Renal pelvis (tissue), 4 donors: ENCODE data around the gene THSD7A. TPM values are rescaled to one million over a fixed set of nuclear protein-coding genes. Genes with fewer than 3 reads are reported as not detected.
A peak's percentile ranks its signal among the peaks of the same experiment; 100 is the strongest.

ENCODE experiments used
- DNase-seq: peaks from one replicate; pipeline ENCODE4 v3.0.0-alpha.2; 2013
- polyA plus RNA-seq, 3 donors: library from polyadenylated mRNA; unstranded; fragments of 120-200 nt; gene quantifications; one replicate each; pipeline ENCODE4 v1.2.1, GENCODE V29; 2013; ENCODE audit not compliant: insufficient read length in 3 of 3

THSD7A gene
- polyA plus RNA-seq, 3 donors, result 51.9 to 82.9 (median 57.5) TPM

- no peak for DNase-seq
Measured at GRCh38 chr7:11412036-11412435, 420.0 kb downstream of the THSD7A start.

- no peak for DNase-seq
Measured at GRCh38 chr7:11410656-11411644, 421.0 kb downstream of the THSD7A start.

GRCh38 chr7:11404355-11404754 lies 427.6 kb downstream of the THSD7A start:
- DNase-seq, result no peak

GRCh38 chr7:11403781-11404180 lies 428.2 kb downstream of the THSD7A start:
- no peak for DNase-seq

- no peak for DNase-seq
Measured at GRCh38 chr7:11394438-11394837, 437.6 kb downstream of the THSD7A start.

GRCh38 chr7:11379641-11380040 lies 452.4 kb downstream of the THSD7A start:
- no peak for DNase-seq

GRCh38 chr7:11376529-11376928 lies 455.5 kb downstream of the THSD7A start:
- DNase-seq, result no peak

GRCh38 chr7:11374629-11375028 lies 457.4 kb downstream of the THSD7A start:
- no peak for DNase-seq

GRCh38 chr7:11373546-11374142 lies 458.4 kb downstream of the THSD7A start:
- no peak for DNase-seq

GRCh38 chr7:11369696-11370095 lies 462.3 kb downstream of the THSD7A start:
- no peak for DNase-seq

GRCh38 chr7:11366118-11366517 lies 465.9 kb downstream of the THSD7A start:
- no peak for DNase-seq

GRCh38 chr7:11358637-11359036 lies 473.4 kb downstream of the THSD7A start:
- no peak for DNase-seq

- peak; percentile 80 for DNase-seq
Measured at GRCh38 chr7:11355399-11356005, 476.5 kb downstream of the THSD7A start.

GRCh38 chr7:11346302-11346701 lies 485.7 kb downstream of the THSD7A start:
- DNase-seq, result no peak

- DNase-seq, result no peak
Measured at GRCh38 chr7:11345621-11346020, 486.4 kb downstream of the THSD7A start.

GRCh38 chr7:11343818-11344413 lies 488.1 kb downstream of the THSD7A start:
- DNase-seq, result peak; percentile 36

GRCh38 chr7:11343136-11343535 lies 488.9 kb downstream of the THSD7A start:
- DNase-seq, result no peak

GRCh38 chr7:11341285-11341944 lies 490.6 kb downstream of the THSD7A start:
- peak; percentile 45 for DNase-seq

GRCh38 chr7:11336432-11336831 lies 495.6 kb downstream of the THSD7A start:
- no peak for DNase-seq

GRCh38 chr7:11335947-11336346 lies 496.1 kb downstream of the THSD7A start:
- no peak for DNase-seq

- no peak for DNase-seq
Measured at GRCh38 chr7:11332865-11333228, 499.2 kb downstream of the THSD7A start.
